Hypothalamus (tissue), 51 donors: ENCODE data around the gene ELOVL2.
A peak's percentile ranks its signal among the peaks of the same experiment; 100 is the strongest.
"Not testable (repeated sequence)": the region's sequence is repeated elsewhere in the genome, so short reads cannot be mapped to it uniquely, and the experiment has no call there.

Experiments
- DNase-seq, 51 donors: peaks; one replicate each; lab custom pipeline; 2025; lab: John Stamatoyannopoulos, UW

The ELOVL2 gene

GRCh38 chr6:11043961-11044711, at the start of gene ELOVL2:
ELOVL2 (minus strand) TSS chr6:11044305; CDS start chr6:11044230, 75 bp downstream.
- peak in 7 of 51 donors; percentile 14 to 50 (median 20) for DNase-seq

- peak in 1 of 51 donors; percentile 67 for DNase-seq
Measured at GRCh38 chr6:11093376-11093625, 49.2 kb upstream of the ELOVL2 start.

- peak in 2 of 51 donors; percentile 50 to 51 for DNase-seq
Measured at GRCh38 chr6:11092668-11093375, 48.7 kb upstream of the ELOVL2 start.

- DNase-seq = not testable (repeated sequence)
Measured at GRCh38 chr6:11091141-11091540, 47.0 kb upstream of the ELOVL2 start.

GRCh38 chr6:11089695-11090094, 45.6 kb upstream of the ELOVL2 start:
- DNase-seq = no peak

GRCh38 chr6:11087141-11087812, 43.2 kb upstream of the ELOVL2 start:
- DNase-seq = not testable (repeated sequence)

- DNase-seq = no peak
Measured at GRCh38 chr6:11085758-11086435, 41.8 kb upstream of the ELOVL2 start.

GRCh38 chr6:11083956-11084355, 39.9 kb upstream of the ELOVL2 start:
- DNase-seq = no peak

- DNase-seq = no peak
Measured at GRCh38 chr6:11083491-11083890, 39.4 kb upstream of the ELOVL2 start.

GRCh38 chr6:11080296-11080695, 36.2 kb upstream of the ELOVL2 start:
- DNase-seq = no peak

- DNase-seq = no peak
Measured at GRCh38 chr6:11078266-11078665, 34.2 kb upstream of the ELOVL2 start.

- DNase-seq = no peak
Measured at GRCh38 chr6:11076540-11076939, 32.4 kb upstream of the ELOVL2 start.

GRCh38 chr6:11072101-11072500, 28.0 kb upstream of the ELOVL2 start:
- no peak for DNase-seq

GRCh38 chr6:11069760-11070159, 25.7 kb upstream of the ELOVL2 start:
- no peak for DNase-seq

GRCh38 chr6:11067348-11067747, 23.2 kb upstream of the ELOVL2 start:
- no peak for DNase-seq

- no peak for DNase-seq
Measured at GRCh38 chr6:11066505-11067347, 22.6 kb upstream of the ELOVL2 start.

GRCh38 chr6:11065436-11066202, 21.5 kb upstream of the ELOVL2 start:
- DNase-seq = no peak

- peak in 18 of 51 donors; percentile 7 to 57 (median 23) for DNase-seq
Measured at GRCh38 chr6:11064836-11065235, 20.7 kb upstream of the ELOVL2 start.

- no peak for DNase-seq
Measured at GRCh38 chr6:11062715-11063114, 18.6 kb upstream of the ELOVL2 start.
